Muscle of arm (tissue), 14 donors: ENCODE results near the gene NR1I3. TPM values are rescaled to one million over a fixed set of nuclear protein-coding genes. Genes with fewer than 3 reads are reported as not detected.
A peak's percentile ranks its signal among the peaks of the same experiment; 100 is the strongest.
"Not testable (repeated sequence)": the region's sequence is repeated elsewhere in the genome, so short reads cannot be mapped to it uniquely, and the experiment has no call there.

Source experiments
- DNase-seq: peaks from one replicate; pipeline ENCODE4 v3.0.0-alpha.2; 2013
- long read RNA-seq, 11 donors: transcript quantifications; one replicate each; lab custom pipeline, GENCODE V29; 2026
- polyA plus RNA-seq, 12 donors: library from polyadenylated mRNA; unstranded; fragments of 120-200 nt; gene quantifications; one replicate each; pipeline ENCODE4 v1.2.1, GENCODE V29; 2013; ENCODE audit not compliant: insufficient read length in 12 of 12

The NR1I3 gene, protein sequence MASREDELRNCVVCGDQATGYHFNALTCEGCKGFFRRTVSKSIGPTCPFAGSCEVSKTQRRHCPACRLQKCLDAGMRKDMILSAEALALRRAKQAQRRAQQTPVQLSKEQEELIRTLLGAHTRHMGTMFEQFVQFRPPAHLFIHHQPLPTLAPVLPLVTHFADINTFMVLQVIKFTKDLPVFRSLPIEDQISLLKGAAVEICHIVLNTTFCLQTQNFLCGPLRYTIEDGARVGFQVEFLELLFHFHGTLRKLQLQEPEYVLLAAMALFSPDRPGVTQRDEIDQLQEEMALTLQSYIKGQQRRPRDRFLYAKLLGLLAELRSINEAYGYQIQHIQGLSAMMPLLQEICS
- polyA plus RNA-seq = 1 to 10 TPM in 5 of 12 donors, under 1 TPM in 5, not detected in 2; 0.40 to 2.1 (median 1.1) TPM
- long read RNA-seq, donor 1, partial matches to known transcripts = 0 of 1 reads
- long read RNA-seq, donor 1, other reads (novel, unspliced or antisense) = 0 of 1 reads
- long read RNA-seq, donor 2 = 0 reads
- long read RNA-seq, donor 3 = 0 reads
- long read RNA-seq, donor 4 = 0 reads
- long read RNA-seq, donor 5, partial matches to known transcripts = 28 of 28 reads
- long read RNA-seq, donor 5, other reads (novel, unspliced or antisense) = 0 of 28 reads
- long read RNA-seq, donor 6 = 0 reads
- long read RNA-seq, donor 7 = 0 reads
- long read RNA-seq, donor 8 = 0 reads
- long read RNA-seq, donor 9 = 0 reads
- long read RNA-seq, donor 10 = 0 reads
- long read RNA-seq, donor 11 = 0 reads

DNA sequence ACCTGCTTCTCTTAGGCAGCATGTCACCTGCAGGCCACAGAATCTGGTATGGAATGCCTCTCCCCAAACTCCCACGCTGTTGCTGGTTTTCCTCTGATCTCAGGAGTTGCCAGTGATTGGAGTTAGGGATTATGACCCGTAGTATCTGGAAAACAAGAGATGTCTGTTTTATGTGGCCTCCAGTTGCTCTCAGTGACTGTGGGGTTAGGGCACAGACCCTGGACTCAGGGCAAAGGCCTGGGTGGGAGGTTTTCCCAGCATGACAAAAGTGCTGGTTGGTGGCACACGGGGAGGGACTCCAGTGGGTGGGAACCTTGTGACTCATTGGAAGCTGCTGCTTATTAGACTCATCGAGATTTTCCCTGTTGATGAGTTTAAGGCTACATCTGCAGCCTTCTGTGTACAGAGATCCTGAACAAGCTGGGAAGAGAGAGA lies at the start of gene NR1I3:
Gene NR1I3, minus strand, starts transcription at position 165 of the 435 bp plus-strand sequence. CDS start 1,638 bp downstream, outside the sequence.
- no peak for DNase-seq

DNA sequence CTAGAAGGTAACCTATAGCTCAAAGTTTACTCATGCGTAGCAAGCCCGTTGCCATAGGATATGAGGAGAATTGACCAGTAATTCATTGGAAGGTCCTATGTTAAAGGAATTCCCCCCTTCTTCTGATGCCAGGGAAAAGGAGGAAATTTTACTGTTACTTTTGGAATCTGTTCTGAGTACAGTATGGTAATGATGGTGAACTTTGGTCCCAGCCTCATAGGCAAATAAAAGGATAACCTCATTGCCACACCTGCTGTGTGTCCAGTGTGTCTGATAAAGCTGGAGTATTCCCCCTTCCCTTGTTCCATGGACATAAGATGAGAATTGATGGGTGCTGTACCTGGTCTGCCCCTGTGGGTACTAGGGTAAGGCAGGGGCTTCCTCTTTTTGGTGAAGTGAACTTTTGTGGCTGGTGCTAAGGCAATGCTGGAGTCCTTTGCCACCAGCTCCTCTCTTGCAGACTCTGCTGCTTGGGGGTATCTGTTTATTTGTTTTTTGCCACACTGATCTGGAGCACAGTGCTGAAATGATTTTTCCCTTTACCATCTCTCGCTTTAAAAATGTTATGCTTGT lies 49.6 kb upstream of the NR1I3 start:
- DNase-seq = no peak

DNA sequence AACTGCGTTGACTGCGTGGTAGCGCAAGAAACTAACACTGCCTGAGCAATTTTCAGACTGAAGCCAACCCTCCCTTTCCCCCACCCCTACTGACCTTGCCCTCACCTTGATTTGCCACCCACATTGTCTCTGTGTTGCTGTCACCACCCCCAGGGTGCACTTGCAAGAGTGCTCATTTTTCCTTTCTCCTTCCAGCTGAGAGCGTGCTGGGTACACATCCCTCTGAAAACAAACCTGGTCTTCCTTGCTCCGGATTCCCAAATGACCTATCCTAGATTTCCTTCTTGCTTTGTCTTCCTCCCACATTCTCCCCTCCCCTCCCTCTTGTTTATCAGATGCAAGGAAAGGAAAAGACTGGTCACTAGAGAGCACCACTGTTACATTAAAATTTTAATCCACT lies 47.5 kb upstream of the NR1I3 start:
- no peak for DNase-seq

DNA sequence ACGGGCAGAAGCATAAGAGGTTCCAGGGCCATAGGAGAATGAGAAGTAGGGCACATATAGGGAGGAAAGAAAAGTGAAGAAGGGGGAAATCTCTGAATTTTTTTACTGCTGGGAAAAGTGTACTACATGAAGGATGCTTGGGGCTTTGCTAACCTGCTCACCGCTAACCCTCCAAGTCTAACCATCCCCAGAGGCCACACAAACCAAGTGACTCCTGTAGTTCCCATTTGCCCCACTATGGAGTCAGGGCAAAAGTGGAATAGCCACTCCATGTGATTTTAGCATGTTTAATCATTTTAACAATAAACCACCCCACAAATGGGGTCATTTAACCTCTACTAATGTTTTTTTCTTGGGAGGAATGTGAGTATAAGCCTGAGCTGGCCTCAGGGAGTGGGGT lies 47.1 kb upstream of the NR1I3 start:
- no peak for DNase-seq

DNA sequence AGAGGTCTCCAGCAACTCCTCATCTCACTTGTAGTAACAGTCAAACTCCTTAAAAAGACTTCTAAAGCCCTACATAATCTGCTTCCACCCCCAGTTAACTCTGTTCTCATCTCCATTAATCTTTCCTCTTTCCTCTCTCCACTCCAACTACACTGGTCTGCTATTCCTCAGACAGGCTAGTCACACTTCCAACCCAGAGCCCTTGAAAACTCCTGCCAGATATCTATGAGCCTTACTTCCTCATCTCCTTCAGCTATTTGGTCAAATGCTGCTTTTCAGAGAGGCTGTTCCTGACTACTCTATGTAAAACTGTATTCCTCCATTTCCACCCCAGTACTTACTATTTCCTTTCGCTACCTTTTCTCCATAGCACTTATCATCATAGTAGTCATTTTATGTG lies 45.0 kb upstream of the NR1I3 start:
- DNase-seq = no peak

DNA sequence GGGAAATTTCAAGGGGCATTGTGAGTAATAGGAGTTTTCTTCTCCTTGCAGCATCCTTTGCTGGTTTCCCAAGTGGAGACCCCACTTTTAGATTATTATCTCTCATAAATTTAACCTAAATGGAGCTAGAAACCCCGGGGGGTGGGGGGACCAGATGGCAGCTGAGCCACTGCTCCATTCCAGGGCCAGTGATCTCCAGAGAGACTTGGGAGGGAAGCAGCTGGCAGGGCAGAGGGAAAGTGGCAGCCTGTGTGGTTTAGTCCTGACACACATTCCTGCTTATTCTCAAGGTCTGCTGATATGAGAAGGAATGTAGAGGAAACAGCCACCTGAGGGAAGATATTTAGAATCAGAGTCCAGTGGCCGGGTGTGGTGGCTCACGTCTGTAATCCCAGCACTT lies 36.9 kb upstream of the NR1I3 start:
- no peak for DNase-seq

DNA sequence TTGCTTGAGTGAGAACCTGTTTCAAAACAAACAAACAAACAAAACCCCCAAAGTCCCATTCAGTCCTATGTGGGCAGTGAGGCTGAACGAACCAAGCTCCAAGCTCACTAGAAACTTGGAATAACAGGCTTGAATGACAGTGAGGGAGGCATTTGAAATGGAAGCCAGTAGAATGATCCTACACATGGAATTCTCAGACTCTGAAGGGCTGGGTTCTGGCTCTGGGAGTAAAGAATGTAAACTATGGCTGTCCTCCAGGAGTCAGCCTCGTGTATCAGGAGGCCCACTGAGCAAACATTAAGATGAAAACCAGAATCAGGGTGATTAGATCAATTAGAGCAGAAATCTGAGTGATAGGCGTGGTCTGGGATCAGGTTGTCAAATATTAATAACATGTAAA lies 35.4 kb upstream of the NR1I3 start:
- DNase-seq = no peak

DNA sequence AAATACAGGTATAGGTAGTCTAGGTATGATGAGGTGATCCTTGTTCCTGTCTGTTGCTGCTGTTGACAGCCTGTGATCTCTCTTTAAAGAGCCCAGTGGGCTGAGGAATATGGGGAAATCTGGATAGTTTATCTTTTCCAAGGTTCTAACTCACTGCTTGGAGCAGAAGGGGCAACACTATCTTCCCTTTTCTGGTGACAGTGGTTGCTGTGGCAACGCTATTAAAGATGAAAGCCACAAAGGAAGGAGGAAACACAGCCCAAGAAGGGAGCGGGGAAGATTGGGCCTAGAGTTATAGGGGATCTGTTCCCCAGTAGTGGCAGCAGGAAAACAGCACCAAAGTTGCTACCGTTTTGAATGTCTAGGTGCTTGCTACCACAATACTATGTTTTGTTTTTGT lies 29.3 kb upstream of the NR1I3 start:
- no peak for DNase-seq

DNA sequence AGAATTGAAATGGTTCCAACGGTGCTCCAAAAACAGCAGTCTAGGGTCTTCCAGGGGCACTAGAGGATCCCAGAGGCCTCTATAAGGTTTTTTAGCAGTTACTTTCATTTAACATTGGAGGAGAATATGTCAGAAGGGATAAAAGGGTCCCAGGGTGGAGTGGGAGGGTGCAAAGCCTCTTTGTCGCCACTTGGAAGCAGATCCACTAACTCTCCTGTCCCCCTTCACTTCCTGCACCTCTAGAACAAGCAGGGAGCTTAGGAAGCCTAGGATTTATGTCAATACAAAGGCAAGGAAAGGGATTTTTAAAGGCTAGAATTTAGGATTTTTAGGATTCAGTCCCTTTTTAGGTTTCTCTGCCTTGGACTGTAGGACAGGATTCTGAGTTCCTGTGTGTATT lies 28.8 kb upstream of the NR1I3 start:
- DNase-seq = no peak

DNA sequence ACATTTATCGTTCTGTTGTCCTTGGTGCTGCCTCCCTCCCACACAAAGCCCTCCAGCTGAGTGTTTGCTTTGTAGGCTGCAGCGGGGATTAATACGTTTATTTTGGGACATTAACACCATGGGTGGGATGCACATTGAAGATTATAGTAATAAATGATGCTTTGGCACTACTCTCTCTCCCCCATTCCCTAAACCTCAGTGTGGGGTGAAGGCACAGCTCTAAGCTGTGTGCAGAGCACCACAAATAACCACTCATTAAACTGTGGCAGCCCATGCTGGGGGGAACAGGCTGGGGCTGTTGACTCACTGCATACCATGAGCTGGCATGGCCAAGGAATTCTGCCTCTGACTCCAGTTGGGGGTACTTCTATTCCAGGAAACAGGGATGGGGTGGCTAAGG lies 28.2 kb upstream of the NR1I3 start:
- no peak for DNase-seq

DNA sequence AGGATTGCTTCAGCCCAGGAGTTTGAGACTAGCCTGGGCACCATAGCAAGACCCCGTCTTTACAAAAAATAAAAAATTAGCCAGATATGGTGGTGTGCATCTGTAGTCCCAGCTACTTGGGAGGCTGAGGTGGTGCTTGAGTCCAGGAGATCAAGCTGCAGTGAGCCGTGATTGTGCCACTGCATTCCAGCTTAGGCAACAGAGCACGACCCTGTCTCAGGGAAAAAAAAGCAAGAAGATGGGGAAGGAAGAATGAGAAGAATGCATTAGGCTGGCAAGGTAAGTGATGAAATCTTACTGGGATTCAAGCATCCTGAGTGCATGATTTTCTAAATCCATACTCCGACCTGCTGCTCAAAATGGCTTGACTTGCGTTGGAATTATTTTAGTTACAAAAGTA lies 27.3 kb upstream of the NR1I3 start:
- DNase-seq = no peak

DNA sequence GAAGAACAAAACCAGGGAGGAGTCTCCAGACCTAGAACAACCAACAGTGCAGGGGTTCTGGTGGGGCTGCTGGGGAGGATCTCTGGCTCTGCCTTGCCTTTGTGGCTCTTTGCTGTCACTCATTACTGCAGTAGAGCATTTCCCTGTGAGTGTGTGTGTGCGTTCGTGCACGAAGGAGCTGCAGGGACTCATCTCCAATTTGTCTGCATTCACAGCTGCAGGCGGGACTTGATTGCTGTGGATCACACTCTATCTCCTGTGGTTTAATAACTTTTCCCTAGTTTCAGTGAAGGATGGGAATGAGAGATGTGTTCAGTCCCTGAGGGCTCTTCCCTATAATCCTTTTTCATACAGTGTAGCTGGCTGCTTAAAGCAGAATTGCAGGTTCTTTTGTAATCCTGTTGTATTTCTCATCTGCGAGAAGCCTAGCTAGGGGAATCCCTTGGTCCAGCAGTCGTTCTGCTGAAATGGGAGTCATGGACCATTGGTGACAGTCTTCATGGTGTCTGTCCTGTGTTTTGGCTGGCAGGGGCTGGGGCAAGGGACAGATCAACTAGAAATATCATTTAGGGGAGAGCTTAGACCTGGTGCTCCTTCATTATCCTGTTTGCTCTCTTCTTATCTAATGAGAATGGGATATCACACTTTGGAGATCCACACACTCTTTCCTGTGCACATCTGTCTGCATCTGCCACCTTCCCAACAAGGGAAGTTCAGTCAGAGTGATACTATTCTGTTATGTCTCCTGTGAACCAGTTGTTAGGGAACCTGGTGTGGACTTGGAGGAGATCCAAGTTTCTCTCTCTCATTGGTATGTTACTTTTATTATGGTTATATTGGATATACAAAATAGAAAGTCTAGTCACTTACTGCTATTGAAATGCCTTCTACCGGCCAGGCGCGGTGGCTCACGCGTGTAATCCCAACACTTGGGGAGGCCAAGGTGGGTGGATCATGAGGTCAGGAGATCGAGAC lies 23.5 kb upstream of the NR1I3 start:
- no peak for DNase-seq

DNA sequence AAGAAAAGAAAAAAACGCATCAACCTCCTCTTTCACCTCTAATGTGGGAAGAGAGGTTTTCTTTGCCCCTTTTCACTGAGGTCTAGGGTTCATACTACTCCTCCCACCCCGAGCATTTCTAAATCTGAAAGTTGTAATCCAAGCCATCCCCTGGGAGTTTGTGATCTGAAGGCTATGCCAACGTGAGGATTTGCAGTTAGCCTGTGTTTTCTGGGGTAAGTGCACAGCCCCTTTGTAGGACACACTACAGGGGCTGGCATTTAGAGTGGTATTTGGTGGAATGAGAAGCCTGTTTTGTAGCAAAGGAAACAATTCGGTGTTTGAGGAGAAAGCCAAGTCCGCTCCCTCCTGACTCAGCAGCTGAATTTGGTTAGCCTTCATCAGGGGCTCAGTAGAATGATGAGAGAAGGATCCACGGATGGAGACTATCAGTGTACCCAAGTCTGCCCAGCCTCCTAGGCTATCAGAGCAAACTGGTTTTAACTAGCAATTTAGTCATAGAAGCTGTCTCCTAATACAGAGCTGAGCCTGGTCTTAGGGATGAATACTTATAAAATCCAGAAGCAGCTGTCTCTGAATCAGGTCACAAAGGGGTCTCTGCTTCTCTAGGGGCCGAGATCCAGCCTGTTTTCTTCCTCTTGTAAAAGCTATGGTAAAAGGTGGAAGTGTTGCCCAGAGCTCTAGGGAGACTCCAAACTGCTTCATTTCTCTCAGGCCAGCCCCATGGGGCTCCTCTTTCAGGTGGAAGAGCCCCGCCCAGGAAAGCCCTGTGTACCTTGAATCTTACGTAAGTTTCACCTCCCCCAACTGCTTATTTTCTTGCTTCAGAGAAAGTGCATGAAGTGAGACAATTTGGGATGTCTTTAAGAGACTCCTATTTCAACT lies 22.6 kb upstream of the NR1I3 start:
- DNase-seq = no peak

DNA sequence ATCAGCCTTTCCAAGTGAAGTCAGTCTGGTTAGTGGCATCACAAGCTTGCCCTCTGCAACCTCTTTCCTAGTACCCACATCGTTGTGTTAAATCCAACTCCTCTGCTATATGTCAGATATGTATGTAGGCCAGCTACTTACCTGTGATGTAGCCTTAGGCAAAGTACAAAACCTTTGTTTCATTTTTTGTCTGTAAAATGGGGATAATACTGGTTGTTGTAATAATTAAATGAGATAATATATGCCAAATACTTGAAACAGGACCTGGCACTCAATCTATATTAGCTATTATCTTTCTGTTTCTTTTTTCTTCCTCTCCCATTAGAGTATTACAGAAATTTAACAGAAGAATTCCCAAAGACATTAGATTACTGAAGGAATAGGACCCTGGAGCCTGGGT lies 21.8 kb upstream of the NR1I3 start:
- DNase-seq = no peak

DNA sequence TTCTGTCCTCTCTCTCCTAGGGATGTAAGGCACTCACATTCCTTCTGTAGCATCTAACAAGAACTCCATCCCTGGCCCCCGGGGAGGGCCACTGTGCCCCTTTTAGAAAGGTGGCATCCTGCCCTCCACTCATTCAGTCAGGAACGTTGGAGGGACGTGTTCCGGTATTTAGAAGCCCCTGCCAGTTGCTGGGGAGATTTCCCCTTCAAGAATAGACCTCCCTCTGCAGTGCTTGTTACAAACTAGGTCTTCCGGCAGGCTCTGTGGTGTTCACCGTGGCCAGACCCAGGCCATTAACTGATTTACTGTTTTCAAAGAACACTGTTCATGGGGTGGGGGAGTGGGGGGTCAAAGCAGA lies 21.3 kb upstream of the NR1I3 start:
- DNase-seq = no peak

DNA sequence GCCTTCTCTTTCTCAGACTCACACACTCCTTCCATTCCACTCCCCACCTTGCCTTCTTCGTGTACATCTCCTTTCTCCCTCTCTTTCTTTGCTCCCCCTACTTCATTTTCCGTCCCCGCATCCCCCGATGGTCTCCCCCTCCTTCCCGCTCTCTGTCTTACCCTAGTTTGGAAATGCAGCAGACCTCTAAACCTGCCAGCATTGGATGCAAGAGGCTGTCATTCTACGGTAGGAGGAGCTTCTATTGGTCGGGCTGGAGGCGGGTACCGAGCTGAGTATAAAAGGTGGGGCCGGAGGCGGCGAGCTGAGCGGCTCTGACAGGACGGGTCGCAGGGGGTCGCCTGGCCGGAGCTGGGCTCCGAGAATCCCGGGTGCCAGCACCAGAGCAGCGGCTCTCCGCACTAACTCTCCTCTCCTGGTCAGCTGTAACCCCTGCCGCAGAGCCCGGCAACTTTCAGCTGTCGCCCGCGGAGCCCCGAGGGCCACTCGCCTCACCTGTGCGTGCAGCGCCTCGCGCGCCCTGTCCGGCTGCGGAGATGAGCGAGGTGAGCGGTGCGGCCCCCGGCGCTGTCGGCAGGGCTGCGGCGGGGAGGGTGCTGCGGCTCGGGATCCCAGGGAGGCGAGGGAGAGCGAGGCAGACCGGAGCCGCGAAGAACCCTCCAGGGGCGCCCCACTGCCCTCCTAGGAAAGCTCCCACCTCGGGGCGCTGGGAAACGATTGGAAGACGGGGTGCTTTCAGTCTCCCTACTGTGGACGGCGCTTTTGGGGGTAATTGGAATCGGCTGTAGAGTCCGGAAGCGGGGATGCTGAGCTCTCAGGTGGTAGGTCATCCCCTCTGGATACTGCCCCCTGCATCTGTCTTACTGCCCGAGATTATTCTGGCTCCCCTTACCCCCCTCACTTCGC lies 20.7 kb upstream of the NR1I3 start, which contains the start of gene PCP4L1:
Gene PCP4L1, plus strand, starts transcription at position 307 of the 906 bp plus-strand sequence. Its CDS starts 230 bp downstream, at position 537.
- DNase-seq = peak; percentile 20

DNA sequence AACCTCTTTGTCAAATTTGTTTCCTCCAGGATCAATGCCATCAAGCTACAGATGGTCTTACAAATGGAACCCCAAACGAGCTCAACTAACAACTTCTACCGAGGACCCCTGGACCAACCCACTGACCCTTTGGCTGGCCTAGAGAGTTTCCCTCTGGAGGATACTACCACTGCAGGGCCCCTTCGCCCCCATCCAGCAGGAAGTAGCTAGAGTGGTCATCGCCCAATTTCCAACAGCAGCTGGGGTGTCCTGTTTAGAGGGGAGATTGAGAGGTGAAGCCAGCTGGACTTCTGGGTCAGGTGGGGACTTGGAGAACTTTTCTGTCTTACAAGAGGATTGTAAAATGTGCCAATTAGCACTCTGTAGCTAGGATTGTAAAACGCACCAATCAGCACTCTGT lies 19.1 kb upstream of the NR1I3 start:
- DNase-seq = not testable (repeated sequence)

DNA sequence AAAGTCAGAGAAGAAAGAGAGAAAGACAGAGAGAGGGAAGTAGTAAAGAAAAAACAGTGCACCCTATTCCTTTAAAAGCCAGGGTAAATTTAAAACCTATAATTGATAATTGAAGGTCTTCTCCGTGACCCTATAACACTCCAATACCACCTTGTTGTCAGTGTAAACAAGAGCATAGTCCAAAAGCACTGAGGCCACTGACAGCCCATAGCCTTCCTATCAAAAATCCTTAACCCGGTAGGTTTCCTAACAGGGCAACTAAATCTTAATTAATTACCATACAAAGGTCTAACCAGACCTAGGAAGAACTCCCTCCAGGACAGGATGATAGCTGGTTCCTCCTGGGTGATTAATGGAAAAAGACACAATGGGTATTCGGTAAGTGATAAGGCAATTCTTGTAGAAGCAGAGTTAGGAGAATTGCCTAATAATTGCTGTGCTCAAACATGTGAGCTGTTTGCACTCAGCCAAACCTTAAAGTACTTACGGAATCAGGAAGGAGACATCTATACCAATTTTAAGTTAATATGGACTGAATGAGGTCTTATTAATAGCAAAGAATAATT lies 18.0 kb upstream of the NR1I3 start:
- DNase-seq = not testable (repeated sequence)

DNA sequence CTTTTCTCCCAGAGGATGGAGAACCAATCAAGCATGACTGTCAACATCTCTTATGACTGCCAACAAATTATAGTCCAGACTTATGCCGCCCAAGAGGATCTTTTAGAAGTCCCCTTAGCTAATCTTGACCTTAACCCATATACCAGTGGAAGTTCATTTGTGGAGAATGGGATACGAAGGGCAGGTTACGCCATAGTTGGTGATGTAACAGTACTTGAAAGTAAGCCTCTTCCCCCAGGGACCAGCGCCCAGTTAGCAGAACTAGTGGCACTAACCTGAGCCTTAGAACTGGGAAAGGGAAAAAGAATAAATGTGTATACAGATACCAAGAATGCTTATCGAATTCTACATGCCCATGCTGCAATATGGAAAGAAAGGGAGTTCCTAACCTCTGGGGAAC lies 17.3 kb upstream of the NR1I3 start:
- not testable (repeated sequence) for DNase-seq
